Skin of body (tissue), 2 donors: ENCODE measurements around the gene ADA. TPM values are rescaled to one million over a fixed set of nuclear protein-coding genes. Genes with fewer than 3 reads are reported as not detected.
"Not testable (repeated sequence)": the region's sequence is repeated elsewhere in the genome, so short reads cannot be mapped to it uniquely, and the experiment has no call there.

Experiments
- DNase-seq: peaks from one replicate; lab custom pipeline; 2025; lab: John Stamatoyannopoulos, UW
- total RNA-seq: library from RNA; depleted of rRNA; stranded (reverse); fragments of >200 nt; gene quantifications from one replicate; pipeline ENCODE4 v1.2.3, GENCODE V29; 2014

ADA gene
- total RNA-seq, 1 donor from 2014 or later: 5.5 TPM

- DNase-seq: no peak
These were observed 50.7 kb downstream of the ADA start for GRCh38 chr20:44600758-44601201.

- DNase-seq: no peak
These were observed 51.2 kb downstream of the ADA start for GRCh38 chr20:44600301-44600700.

GRCh38 chr20:44599715-44600114 is 51.8 kb downstream of the ADA start:
- DNase-seq: no peak

GRCh38 chr20:44598423-44599305 is 52.8 kb downstream of the ADA start:
- DNase-seq: no peak

- DNase-seq: no peak
These were observed 53.6 kb downstream of the ADA start for GRCh38 chr20:44597930-44598329.

- no peak for DNase-seq
These were observed 54.0 kb downstream of the ADA start for GRCh38 chr20:44597516-44597915.

GRCh38 chr20:44596876-44597275 is 54.6 kb downstream of the ADA start:
- no peak for DNase-seq

- DNase-seq: no peak
These were observed 55.5 kb downstream of the ADA start for GRCh38 chr20:44596010-44596409.

- DNase-seq: no peak
These were observed 56.8 kb downstream of the ADA start for GRCh38 chr20:44594730-44595129.

GRCh38 chr20:44593751-44594150 is 57.7 kb downstream of the ADA start:
- no peak for DNase-seq

GRCh38 chr20:44592366-44592765 is 59.1 kb downstream of the ADA start:
- DNase-seq: no peak

- DNase-seq: no peak
These were observed 60.3 kb downstream of the ADA start for GRCh38 chr20:44590980-44591778.

GRCh38 chr20:44589537-44589936 is 62.0 kb downstream of the ADA start:
- DNase-seq: no peak

GRCh38 chr20:44588321-44588720 is 63.2 kb downstream of the ADA start:
- not testable (repeated sequence) for DNase-seq

GRCh38 chr20:44587035-44587980 is 64.2 kb downstream of the ADA start:
- no peak for DNase-seq

- DNase-seq: no peak
These were observed 65.1 kb downstream of the ADA start for GRCh38 chr20:44586289-44586911.

GRCh38 chr20:44585057-44585963 is 66.2 kb downstream of the ADA start:
- no peak for DNase-seq

- DNase-seq: no peak
These were observed 67.3 kb downstream of the ADA start for GRCh38 chr20:44584162-44584561.

GRCh38 chr20:44583157-44583556 is 68.3 kb downstream of the ADA start:
- no peak for DNase-seq
